ENCODE measurements around the gene RBMS1.

GRCh38 chr2:160354677-160355076, 138.9 kb downstream of the RBMS1 start:
- no peak for TF ChIP-seq POLR2A (IDR thresholded peaks at IDR 0.05)
- TF ChIP-seq, protein P1, sequence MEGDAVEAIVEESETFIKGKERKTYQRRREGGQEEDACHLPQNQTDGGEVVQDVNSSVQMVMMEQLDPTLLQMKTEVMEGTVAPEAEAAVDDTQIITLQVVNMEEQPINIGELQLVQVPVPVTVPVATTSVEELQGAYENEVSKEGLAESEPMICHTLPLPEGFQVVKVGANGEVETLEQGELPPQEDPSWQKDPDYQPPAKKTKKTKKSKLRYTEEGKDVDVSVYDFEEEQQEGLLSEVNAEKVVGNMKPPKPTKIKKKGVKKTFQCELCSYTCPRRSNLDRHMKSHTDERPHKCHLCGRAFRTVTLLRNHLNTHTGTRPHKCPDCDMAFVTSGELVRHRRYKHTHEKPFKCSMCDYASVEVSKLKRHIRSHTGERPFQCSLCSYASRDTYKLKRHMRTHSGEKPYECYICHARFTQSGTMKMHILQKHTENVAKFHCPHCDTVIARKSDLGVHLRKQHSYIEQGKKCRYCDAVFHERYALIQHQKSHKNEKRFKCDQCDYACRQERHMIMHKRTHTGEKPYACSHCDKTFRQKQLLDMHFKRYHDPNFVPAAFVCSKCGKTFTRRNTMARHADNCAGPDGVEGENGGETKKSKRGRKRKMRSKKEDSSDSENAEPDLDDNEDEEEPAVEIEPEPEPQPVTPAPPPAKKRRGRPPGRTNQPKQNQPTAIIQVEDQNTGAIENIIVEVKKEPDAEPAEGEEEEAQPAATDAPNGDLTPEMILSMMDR (IDR thresholded peaks at IDR 0.05), result no peak
